ENCODE results near the gene SLC22A23.
"Not testable (repeated sequence)": the region's sequence is repeated elsewhere in the genome, so short reads cannot be mapped to it uniquely, and the experiment has no call there.

The SLC22A23 gene

DNA sequence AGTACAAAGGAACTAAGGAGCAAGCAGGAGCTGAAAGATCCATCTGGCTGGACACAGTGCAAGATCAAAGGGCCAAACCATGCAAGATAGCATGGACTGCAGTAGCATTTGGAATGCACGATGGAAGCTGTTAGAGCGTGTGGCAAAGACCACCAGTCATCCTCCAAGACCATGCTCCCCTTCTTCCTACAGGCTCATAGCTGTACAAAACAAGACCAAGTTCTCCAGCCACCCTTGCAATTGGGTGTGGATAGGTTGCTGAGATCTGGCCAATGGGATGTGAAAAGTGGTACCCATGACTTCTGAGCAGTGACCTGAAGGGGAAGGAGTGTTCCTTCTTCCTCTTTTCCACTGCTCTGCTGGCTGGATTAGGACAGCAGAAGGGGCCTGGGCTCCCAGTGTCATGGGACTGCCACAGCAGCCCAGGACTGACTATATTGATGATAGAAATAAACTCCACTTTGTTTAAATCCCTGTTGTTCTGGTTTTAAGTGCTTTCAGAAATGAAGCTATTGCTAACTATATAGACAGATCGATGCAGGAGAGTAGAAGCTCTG, 64.9 kb downstream of the SLC22A23 start:
- FAIRE-seq (no peak), DNase-seq (ENCODE audit: insufficient read length, low spot score) (no peak)
- TF ChIP-seq POLR2A (IDR thresholded peaks at IDR 0.05; ENCODE audit: low read depth, low read length) = no peak

DNA sequence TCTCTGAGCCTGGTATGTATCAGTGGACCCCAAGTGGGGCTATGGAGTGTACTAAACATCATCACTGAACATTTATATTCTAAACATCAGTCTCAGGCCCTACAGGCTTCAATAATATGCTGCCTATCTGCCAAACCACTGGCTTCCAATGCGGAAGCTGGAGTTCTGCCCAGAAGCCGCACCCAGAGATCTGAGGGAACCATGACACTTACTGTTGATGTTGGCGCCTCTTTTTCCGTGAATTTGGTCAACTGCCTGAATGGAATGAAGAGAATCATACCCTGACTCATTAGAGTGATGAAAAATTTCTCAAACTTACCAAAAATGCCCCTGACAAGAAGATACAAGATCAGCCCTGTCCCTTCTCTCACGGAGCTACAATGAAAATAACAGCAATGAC, 66.2 kb downstream of the SLC22A23 start:
- DNase-seq (ENCODE audit: insufficient read length, low spot score) = peak; percentile 54
- no peak for FAIRE-seq
- TF ChIP-seq POLR2A (IDR thresholded peaks at IDR 0.05; ENCODE audit: low read depth, low read length) = no peak

DNA sequence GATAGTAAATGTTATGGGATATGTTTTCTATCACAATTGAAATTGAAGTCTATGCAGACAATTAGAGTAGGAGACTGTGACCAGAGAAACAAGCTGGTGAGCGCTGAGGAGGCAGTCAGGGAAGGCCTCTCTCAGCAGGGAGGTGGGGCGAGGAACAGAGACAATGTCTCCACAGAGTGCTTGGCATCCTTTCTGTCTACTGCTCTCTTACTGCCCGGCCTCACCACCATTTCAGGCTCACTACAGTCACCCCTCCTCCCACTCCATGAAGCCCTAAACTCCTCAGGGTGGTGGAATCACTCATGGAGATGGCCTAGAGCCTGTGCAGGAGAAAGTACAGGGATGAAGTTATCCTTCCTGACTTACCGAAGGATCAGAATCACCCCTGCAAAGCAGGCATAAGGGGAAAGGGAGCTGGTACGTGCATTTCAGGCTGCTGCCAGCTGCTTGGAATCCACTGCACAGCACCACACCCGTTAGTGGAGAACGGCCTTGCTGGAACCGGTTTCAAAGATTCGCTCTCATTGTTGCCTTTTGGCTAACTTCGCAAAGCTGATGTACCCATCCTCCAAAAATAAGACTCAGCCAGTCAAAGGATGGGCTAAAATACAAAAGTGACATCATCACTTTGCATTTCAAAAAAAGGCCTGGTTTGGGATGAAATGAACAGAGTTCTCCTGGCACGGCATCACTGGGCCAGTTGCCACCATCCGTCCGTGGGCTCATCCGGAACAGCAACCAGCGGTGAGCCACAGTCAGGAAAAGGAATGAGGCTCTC, 67.3 kb downstream of the SLC22A23 start:
- no peak for FAIRE-seq

DNA sequence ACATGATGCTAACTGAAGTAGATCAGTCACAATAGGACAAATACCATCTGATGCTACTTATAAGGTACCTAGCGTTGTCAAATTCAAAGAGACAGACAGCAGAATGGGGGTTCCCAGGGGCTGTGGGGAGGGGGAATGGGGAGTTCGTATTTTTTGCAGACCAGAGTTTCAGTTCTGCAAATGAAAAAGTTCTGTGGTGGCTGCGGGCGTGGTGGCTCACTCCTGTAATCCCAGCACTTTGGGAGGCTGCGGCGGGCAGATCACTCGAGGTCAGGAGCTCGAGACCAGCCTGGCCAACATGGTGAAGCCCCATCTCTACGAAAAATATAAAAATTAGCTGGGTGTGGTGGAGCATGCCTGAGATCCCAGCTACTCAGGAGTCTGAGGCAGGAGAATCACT, 68.1 kb downstream of the SLC22A23 start:
- no peak for TF ChIP-seq POLR2A (IDR thresholded peaks at IDR 0.05; ENCODE audit: low read depth, low read length)
- FAIRE-seq (no peak), DNase-seq (ENCODE audit: insufficient read length, low spot score) (no peak)

More for the DNA sequence above, 67.3 kb downstream of the SLC22A23 start:
- no peak for TF ChIP-seq POLR2A (IDR thresholded peaks at IDR 0.05; ENCODE audit: low read depth, low read length)
- DNase-seq (ENCODE audit: insufficient read length, low spot score) = no peak

DNA sequence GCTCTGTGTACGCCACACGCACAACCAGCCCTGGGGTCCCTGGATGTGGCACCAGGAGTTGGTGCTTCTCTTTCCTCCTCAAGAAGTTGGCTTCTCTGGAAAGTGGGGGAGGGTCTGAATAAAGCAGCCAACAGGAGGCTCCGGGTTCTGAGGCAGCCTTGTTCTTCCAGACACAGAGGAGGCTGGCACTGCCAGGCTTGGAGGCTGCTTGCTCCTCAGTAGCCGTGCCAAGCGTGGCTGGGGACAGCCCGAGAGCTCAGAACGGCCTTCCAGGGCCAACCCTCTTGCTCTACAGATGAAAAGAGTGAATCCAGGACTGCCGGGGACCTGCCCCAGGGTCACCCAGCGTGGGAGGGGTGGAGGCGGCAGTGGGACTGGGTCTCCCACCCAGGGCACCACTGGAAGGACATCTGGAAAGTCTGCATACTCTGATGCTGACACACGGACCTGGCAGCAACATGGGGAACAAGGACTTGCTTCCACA, 70.4 kb downstream of the SLC22A23 start:
- FAIRE-seq = no peak
- no peak for DNase-seq (ENCODE audit: insufficient read length, low spot score)

DNA sequence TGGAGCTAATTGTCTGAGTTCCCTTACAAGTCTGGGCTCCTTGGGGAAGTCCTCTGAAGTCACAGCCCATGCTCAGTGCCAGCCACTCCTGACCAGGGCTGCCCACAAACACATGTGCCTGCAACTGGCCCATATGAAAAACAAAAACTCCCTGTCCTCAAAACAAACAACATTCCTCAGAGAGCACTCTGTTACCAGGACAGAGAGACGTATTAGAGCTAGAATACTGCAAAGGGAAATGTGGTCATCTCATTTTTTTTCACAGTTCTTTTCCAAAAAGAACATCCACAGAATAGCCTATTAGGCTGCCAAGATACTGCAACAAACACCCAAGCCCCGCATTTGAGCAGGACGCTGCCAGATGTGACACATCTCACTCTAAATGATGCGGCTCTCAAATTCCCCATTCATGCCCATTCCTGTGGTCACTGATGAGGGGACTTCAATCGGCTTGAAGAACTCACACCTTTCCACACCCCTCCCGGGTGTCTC, 71.1 kb downstream of the SLC22A23 start:
- no peak for DNase-seq (ENCODE audit: insufficient read length, low spot score)
- no peak for FAIRE-seq
- no peak for TF ChIP-seq POLR2A (IDR thresholded peaks at IDR 0.05; ENCODE audit: low read depth, low read length)

More for the DNA sequence above, 70.4 kb downstream of the SLC22A23 start:
- no peak for TF ChIP-seq POLR2A (IDR thresholded peaks at IDR 0.05; ENCODE audit: low read depth, low read length)

DNA sequence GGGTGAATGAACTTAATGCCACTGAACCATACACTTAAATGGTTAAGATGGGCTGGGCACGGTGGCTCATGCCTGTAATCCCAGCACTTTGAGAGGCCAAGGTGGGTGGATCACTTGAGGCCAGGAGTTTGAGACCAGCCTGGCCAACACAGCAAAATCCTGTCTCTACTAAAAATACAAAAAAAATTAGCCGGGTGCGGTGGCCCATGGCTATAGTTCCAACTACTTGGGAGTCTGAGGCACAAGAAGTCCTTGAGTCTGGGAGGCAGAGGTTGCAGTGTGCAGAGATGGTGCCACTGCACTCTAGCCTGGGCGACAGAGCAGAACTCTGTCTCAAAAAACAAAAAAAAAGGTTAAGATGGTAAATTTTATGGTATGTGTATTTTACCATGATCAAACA, 71.7 kb downstream of the SLC22A23 start:
- not testable (repeated sequence) for DNase-seq (ENCODE audit: insufficient read length, low spot score); FAIRE-seq

DNA sequence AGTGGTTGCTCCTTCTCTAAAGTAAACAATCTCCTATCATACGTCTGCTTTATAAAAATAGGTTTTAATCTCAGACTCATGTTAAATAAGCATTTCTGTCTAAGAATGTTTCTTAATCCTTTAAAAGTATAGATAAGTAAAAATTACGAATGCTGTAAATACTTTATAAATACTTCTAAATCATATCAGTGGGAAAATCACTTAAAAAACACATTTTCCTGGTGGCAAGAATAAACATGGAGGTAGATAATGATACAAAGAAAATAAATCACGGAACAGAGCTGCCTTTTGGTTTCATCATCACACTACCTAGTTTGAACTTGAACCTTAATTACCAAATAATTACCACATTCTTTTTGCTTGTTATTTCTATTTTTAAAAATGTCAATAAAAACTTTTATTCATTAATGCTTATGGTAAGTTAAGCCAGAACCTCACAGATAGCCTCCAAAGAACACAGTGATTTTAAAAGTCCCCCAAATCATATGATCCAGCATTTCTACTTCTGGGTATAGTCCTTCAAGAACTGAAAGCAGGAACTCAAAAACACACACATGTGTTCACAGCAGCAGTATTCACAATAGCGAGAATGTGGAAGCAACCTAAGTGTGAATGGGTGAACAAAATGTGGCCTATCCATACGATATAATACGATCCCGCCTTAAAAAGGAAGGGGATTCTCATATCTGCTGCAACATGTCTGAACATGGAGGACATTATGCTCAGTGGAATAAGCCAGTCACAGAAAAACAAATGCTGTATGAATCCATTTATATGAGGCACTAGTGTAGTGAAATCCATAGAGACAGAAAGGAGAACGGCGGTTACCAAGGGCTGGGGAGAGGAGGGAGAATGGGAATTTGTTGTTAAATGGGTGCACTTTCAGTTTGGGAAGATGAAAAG, 72.4 kb downstream of the SLC22A23 start:
- FAIRE-seq (no peak), DNase-seq (ENCODE audit: insufficient read length, low spot score) (no peak)
- TF ChIP-seq POLR2A (IDR thresholded peaks at IDR 0.05; ENCODE audit: low read depth, low read length) = no peak

DNA sequence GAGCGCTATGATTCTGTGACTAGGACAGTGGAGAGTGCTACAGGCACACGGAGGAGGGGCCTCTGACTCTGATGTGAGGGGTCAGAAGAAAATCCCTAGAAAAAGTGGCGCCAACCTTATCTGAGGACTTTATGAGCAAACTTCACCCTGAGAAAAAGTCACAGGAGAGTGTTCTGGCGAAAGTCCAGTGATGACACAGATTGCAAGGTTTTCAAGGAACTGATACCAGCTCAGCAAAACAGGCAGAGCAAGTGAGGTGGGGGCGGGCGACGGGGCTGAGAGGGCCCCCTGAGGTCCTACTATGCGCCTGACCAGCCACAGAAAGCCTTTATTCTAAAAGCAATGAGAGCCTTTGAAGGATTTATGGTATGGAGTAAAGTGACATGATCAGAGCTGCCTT, 73.3 kb downstream of the SLC22A23 start:
- TF ChIP-seq POLR2A (IDR thresholded peaks at IDR 0.05; ENCODE audit: low read depth, low read length) = no peak
- DNase-seq (ENCODE audit: insufficient read length, low spot score) (peak; percentile 33), FAIRE-seq (no peak)

DNA sequence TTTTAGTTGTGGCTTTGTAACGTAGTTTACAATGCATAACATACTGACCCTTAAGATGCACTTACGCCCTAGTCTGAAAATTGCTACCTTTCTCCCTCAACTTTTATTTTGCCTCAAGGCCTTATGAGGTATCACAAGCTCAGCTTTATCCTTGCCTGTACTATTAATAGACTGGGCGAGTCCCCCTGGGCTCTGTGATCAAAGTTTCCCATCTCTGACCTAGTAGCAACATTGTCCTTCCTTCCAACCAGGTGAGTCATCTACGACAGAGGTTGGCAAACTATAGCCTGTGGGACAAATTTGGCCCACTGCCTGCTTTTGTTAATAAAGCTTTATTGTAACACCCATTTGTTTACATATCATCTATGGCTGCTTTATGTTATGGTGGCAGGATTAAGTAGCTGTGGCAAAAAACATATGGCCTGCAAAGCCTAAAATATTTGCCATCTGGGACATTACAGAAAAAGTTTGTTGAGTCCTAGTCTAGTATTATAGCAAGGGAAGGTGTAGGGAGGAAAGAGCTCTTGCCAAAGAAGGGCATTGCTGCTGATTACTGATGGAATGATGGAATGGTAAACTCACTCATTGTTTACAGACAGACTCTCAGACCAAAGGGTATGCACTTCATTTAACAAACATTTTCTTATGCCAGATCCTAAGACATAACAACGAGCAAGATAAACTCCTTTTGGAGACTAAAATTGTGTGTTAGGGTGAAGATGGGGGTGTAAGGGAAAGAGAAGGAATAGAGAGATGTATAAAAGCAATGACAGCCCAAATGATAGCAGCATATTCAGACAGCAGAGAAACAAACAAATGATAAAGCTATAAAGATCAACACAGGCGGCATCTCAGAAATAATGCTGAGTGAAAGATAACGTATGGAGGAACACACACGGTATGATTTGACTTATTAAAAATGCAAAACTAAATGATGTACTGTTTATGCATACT, 74.2 kb downstream of the SLC22A23 start:
- FAIRE-seq (peak; percentile 48), DNase-seq (ENCODE audit: insufficient read length, low spot score) (peak; percentile 38)
- no peak for TF ChIP-seq POLR2A (IDR thresholded peaks at IDR 0.05; ENCODE audit: low read depth, low read length)

DNA sequence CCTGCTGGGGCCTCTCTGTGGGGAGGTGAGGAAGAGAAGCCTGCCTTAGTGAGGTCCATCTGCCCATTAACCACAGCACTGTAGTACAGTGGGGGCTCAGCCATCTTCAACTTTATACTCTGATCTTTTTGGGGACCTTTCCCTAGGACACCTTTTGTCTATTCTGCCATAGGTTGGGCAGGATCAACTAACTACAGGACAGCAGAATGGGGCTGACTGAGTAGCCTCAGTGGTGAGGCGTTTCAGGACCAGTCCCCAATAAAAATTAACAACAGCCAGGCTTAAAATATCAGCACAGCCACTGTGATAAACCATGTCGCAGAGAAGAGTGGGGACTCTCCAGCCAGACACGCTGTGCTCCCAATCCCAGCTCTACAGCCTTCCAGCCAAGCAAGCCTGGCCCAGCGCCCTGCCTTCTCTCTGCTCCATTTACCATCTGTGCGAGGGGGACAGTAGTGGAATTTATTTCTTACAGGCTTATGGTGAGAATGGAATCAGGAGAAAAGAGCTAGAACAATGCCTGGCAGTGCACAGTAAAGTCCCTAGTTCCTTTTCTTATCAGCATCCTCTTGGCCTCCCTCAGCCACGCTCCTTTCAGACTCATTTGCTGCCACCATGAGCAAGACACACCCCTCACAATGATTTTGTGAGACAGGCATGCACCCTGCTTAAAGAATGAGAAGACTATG, 75.5 kb downstream of the SLC22A23 start:
- no peak for TF ChIP-seq POLR2A (IDR thresholded peaks at IDR 0.05; ENCODE audit: low read depth, low read length)
- no peak for DNase-seq (ENCODE audit: insufficient read length, low spot score)
- FAIRE-seq = no peak
